ENCODE results near the gene G2E3. TPM values are rescaled to one million over a fixed set of nuclear protein-coding genes. Genes with fewer than 3 reads are reported as not detected.

The G2E3 gene
- total and polyA plus RNA-seq, 2 experiments from 2014 or later, result 67.4 to 113 TPM

GRCh38 chr14:30648471-30648870 is 89.5 kb downstream of the G2E3 start:
- peaks cover 39% of the 10 kb centered on the region for H3K79me2 ChIP-seq (replicated peaks; ENCODE audit: insufficient read depth)
- Mint-ChIP-seq H3K4me3 (no peak overlapping the region), H3K36me3 (ENCODE audit: low read depth) (peaks cover 52% of the 10 kb centered on the region), H3K4me1 (no peaks in the 10 kb centered on the region), H3K27ac (no peak overlapping the region), H3K9me3 (peaks cover 23% of the 10 kb centered on the region; the same call in 2 of the 3 replicates), H3K27me3 (ENCODE audit: insufficient read depth, low read depth, poor library complexity) (peaks cover 6% of the 10 kb centered on the region)
- no peak overlapping the region for H3K27ac ChIP-seq (ENCODE audit: low read depth)
- no peak overlapping the region for H2AFZ ChIP-seq
- TF ChIP-seq CTCF (conservative IDR thresholded peaks at IDR 0.05; ENCODE audit: low read depth in 2 of 2) (no peak), ETS1 (IDR thresholded peaks at IDR 0.05) (no peak), REST (IDR thresholded peaks at IDR 0.05; ENCODE audit: unreplicated experiment) (no peak), POLR2AphosphoS5 (IDR thresholded peaks at IDR 0.05; ENCODE audit: low read depth) (no peak), JUNB (IDR thresholded peaks at IDR 0.05; ENCODE audit: unreplicated experiment) (no peak), NANOG (IDR thresholded peaks at IDR 0.05; ENCODE audit: borderline replicate concordance) (no peak), ZNF331 (CRISPR knock-in tag; IDR thresholded peaks at IDR 0.05; ENCODE audit: low read depth) (no peak), EZH2phosphoT487 (IDR thresholded peaks at IDR 0.05; ENCODE audit: unreplicated experiment) (no peak), ZNF114 (CRISPR knock-in tag; IDR thresholded peaks at IDR 0.05) (no peak), STAT1 (IDR thresholded peaks at IDR 0.05; ENCODE audit: unreplicated experiment) (no peak), EZH2 (IDR thresholded peaks at IDR 0.05; ENCODE audit: low read depth, unreplicated experiment) (no peak), CREB1 (CRISPR knock-in tag; IDR thresholded peaks at IDR 0.05; ENCODE audit: low read depth) (no peak), ZNF462 (CRISPR knock-in tag; IDR thresholded peaks at IDR 0.05) (no peak)
- H3K9me2 ChIP-seq (ENCODE audit: insufficient read depth), result no peaks in the 10 kb centered on the region
- ATAC-seq (no peak), DNase-seq (ENCODE audit: low spot score) (no peak)
- no peaks in the 10 kb centered on the region for H3K4me1 ChIP-seq (ENCODE audit: insufficient read depth)
- no peaks in the 10 kb centered on the region for H3K27me3 ChIP-seq (ENCODE audit: insufficient read depth)
- no peaks in the 10 kb centered on the region for H4K20me1 ChIP-seq (replicated peaks; ENCODE audit: insufficient read depth)
- H3K36me3 ChIP-seq (ENCODE audit: insufficient read depth), result peaks cover 48% of the 10 kb centered on the region
- H3K4me3 ChIP-seq, result no peak overlapping the region
- H3K4me2 ChIP-seq, result no peak overlapping the region
- no peaks in the 10 kb centered on the region for H3F3A ChIP-seq (replicated peaks; ENCODE audit: low read depth)
